GM12873 (cell line): ENCODE results near the gene ADGB.

Experiments used
- CTCF ChIP-seq: IDR thresholded peaks from 2 replicates; pipeline ENCODE4 v1.5.1; 2012; ENCODE audit warnings: low read depth, mild to moderate bottlenecking, moderate library complexity, low read length, control low read depth; ENCODE audit not compliant: insufficient read depth; ENCODE audit errors: missing control alignments

ADGB gene

GRCh38 chr6:146635165-146635564 is 36.4 kb downstream of the ADGB start:
- TF ChIP-seq CTCF, result no peak

- no peak for TF ChIP-seq CTCF
These were observed 37.7 kb downstream of the ADGB start for GRCh38 chr6:146636481-146636880.

- no peak for TF ChIP-seq CTCF
These were observed 44.1 kb downstream of the ADGB start for GRCh38 chr6:146642921-146643320.

GRCh38 chr6:146650799-146651481 is 52.2 kb downstream of the ADGB start:
- TF ChIP-seq CTCF, result no peak

GRCh38 chr6:146651482-146651863 is 52.7 kb downstream of the ADGB start:
- TF ChIP-seq CTCF, result no peak

GRCh38 chr6:146657432-146657831 is 58.7 kb downstream of the ADGB start:
- TF ChIP-seq CTCF, result no peak

GRCh38 chr6:146664871-146665360 is 66.1 kb downstream of the ADGB start:
- no peak for TF ChIP-seq CTCF

GRCh38 chr6:146666909-146667308 is 68.1 kb downstream of the ADGB start:
- no peak for TF ChIP-seq CTCF
